Measurements from ENCODE around the gene EPS15. TPM values are rescaled to one million over a fixed set of nuclear protein-coding genes. Genes with fewer than 3 reads are reported as not detected.
"Not testable (repeated sequence)": the region's sequence is repeated elsewhere in the genome, so short reads cannot be mapped to it uniquely, and the experiment has no call there.

The EPS15 gene
- total RNA-seq, 1 donor: 58.7 TPM

GRCh38 chr1:51442616-51443015 lies 76.5 kb downstream of the EPS15 start:
- no peak for DNase-seq (ENCODE audit: low read depth)
- no peak for TF ChIP-seq CTCF (IDR thresholded peaks at IDR 0.05; ENCODE audit: insufficient read depth, low read depth, low read length)
- H3K4me3 ChIP-seq (ENCODE audit: low read depth, low read length): no peak overlapping the region

- no peak for DNase-seq (ENCODE audit: low read depth)
- H3K4me3 ChIP-seq (ENCODE audit: low read depth, low read length): no peak overlapping the region
- no peak for TF ChIP-seq CTCF (IDR thresholded peaks at IDR 0.05; ENCODE audit: insufficient read depth, low read depth, low read length)
Observed at GRCh38 chr1:51442198-51442597, 76.9 kb downstream of the EPS15 start.

GRCh38 chr1:51439895-51440294 lies 79.2 kb downstream of the EPS15 start:
- DNase-seq (ENCODE audit: low read depth): no peak
- TF ChIP-seq CTCF (IDR thresholded peaks at IDR 0.05; ENCODE audit: insufficient read depth, low read depth, low read length): no peak
- H3K4me3 ChIP-seq (ENCODE audit: low read depth, low read length): no peak overlapping the region

GRCh38 chr1:51439053-51439452 lies 80.0 kb downstream of the EPS15 start:
- no peak for TF ChIP-seq CTCF (IDR thresholded peaks at IDR 0.05; ENCODE audit: insufficient read depth, low read depth, low read length)
- no peak for DNase-seq (ENCODE audit: low read depth)
- no peak overlapping the region for H3K4me3 ChIP-seq (ENCODE audit: low read depth, low read length)

- not testable (repeated sequence) for H3K4me3 ChIP-seq (ENCODE audit: low read depth, low read length); DNase-seq (ENCODE audit: low read depth)
Observed at GRCh38 chr1:51437391-51437790, 81.7 kb downstream of the EPS15 start.

GRCh38 chr1:51435878-51436277 lies 83.2 kb downstream of the EPS15 start:
- no peak overlapping the region for H3K4me3 ChIP-seq (ENCODE audit: low read depth, low read length)
- TF ChIP-seq CTCF (IDR thresholded peaks at IDR 0.05; ENCODE audit: insufficient read depth, low read depth, low read length): no peak
- no peak for DNase-seq (ENCODE audit: low read depth)

- no peak overlapping the region for H3K4me3 ChIP-seq (ENCODE audit: low read depth, low read length)
- no peak for TF ChIP-seq CTCF (IDR thresholded peaks at IDR 0.05; ENCODE audit: insufficient read depth, low read depth, low read length)
- no peak for DNase-seq (ENCODE audit: low read depth)
Observed at GRCh38 chr1:51433972-51434510, 85.0 kb downstream of the EPS15 start.
